Measurements from ENCODE around the gene C10orf88. TPM values are rescaled to one million over a fixed set of nuclear protein-coding genes. Genes with fewer than 3 reads are reported as not detected.

Gene C10orf88
- total RNA-seq, 1 experiment from 2014 or later = 13.5 TPM

Other genes with a start within 250 kb of the C10orf88 start
- gene CUZD1, start 108.4 kb downstream of the C10orf88 start, total RNA-seq (2014; rRNA removed; shearing (Covaris generic)) = 1.6 and 2.2 TPM in 2 replicates
- 34.9 and 36.3 TPM in 2 replicates for gene FAM24B, start 74.6 kb downstream of the C10orf88 start, total RNA-seq (2014; rRNA removed; shearing (Covaris generic))
- not detected in 2 replicates for gene FAM24A, start 43.6 kb downstream of the C10orf88 start, total RNA-seq (2014; rRNA removed; shearing (Covaris generic))
- gene PSTK, start 26.2 kb upstream of the C10orf88 start, total RNA-seq (2014; rRNA removed; shearing (Covaris generic)) = 5.6 and 9.5 TPM in 2 replicates
- 4.0 and 5.6 TPM in 2 replicates for gene IKZF5, start 54.6 kb upstream of the C10orf88 start, total RNA-seq (2014; rRNA removed; shearing (Covaris generic))
- gene ACADSB, start 54.8 kb upstream of the C10orf88 start, total RNA-seq (2014; rRNA removed; shearing (Covaris generic)) = 11.0 and 11.3 TPM in 2 replicates
- 3.9 and 5.3 TPM in 2 replicates for gene HMX3, start 181.7 kb upstream of the C10orf88 start, total RNA-seq (2014; rRNA removed; shearing (Covaris generic))
- gene HMX2, start 193.9 kb upstream of the C10orf88 start, total RNA-seq (2014; rRNA removed; shearing (Covaris generic)) = 1.1 and 1.7 TPM in 2 replicates
- 247 and 274 TPM in 2 replicates for gene BUB3, start 200.2 kb upstream of the C10orf88 start, total RNA-seq (2014; rRNA removed; shearing (Covaris generic))